GM19023 (cell line): ENCODE results near the gene MUC4.

Experiments used
- ATAC-seq: cut with Tn5 transposase; IDR thresholded peaks from one replicate; pipeline ENCODE4 v1.9.1; 2021; ENCODE audit warnings: mild to moderate bottlenecking, moderate library complexity; ENCODE audit not compliant: unreplicated experiment

Gene MUC4

DNA sequence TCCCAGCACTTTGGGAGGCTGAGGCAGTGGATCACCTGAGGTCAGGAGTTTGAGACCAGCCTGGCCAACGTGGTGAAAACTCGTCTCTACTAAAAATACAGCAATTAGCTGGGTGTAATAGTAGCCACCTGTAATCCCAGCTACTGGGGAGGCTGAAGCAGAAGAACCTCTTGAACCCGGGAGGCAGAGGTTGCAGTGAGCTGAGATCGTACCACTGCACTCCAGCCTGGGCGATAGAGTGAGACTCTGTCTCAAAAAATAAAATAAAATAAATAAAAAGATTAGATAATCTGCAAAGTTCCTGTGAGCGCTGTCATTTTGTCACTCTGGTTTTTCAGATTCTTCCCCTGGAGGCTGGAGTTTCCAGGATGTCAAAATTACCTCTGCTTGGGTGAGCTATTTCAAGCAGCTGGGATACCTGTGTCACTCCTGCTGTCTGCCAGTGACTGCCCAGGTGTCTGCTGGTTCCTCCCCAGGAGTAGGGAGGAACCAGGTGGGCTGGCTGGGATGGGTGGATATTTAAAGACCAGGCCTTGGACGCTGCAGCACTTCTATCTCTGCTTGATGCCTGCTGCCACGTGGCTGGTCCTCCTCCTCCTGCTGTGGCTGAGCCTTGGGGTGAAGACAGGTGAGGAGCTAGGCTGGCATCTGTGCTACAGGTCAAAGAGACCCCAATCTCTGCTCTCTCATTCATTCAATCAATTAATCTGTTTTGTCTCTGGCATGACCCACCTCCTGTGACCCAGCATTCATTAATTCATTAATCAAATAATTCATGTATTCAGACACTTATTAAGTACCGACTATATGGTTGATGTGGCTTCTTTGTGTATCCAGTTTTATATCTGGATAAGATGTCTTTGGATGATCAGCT lies 110.5 kb downstream of the MUC4 start:
- no peak for ATAC-seq

DNA sequence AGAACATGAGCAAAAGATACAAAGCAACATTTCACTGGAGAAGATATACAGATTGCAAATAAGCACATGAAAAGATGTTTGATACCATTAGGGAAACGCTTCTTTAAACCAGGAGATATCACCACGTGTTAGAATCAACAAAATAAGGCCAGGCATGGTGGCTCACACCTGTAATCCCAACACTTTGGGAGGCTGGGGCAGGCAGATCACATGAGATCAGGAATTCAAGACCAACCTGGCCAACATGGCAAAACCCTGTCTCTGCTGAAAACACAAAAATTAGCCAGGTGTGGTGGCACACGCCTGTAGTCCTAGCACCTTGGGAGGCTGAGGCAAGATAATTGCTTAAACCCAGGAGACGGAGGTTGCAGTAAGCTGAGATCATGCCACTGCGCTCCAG lies 111.4 kb downstream of the MUC4 start:
- no peak for ATAC-seq

DNA sequence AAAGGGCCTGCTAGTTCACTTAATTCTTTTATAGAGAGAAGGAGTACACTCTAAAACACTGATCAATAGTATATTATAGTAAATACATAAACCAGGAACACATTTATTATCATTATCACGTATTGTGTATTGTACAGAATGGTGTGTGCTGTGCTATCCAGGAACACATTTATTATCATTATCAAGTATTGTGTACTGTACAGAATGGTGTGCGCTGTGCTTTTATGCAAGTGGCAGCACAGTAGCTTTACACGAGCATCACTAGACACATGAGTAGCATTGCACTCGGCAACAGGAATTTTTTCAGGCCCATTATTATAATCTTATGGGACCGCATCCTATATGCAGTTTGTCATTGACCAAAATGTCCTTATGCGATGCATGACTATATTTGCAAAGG lies 111.9 kb downstream of the MUC4 start:
- ATAC-seq, result no peak

DNA sequence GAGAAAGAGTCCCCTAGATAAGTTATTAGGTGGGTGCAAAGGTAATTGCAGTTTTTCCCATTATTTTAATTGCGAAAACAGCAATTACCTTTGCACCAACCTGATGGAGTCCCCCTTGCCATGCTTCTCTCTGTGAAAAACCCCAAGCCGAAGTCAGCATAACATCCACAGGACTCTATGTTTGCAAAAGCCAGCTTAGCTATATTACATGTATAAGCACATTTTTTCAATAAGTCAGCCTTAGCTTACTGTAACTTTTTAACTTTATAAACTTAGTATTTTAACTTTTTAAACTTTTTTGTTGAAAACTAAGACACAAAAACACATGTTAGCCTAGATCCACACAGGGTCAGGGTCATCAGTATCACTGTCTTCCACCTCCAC lies 112.3 kb downstream of the MUC4 start:
- ATAC-seq, result no peak

DNA sequence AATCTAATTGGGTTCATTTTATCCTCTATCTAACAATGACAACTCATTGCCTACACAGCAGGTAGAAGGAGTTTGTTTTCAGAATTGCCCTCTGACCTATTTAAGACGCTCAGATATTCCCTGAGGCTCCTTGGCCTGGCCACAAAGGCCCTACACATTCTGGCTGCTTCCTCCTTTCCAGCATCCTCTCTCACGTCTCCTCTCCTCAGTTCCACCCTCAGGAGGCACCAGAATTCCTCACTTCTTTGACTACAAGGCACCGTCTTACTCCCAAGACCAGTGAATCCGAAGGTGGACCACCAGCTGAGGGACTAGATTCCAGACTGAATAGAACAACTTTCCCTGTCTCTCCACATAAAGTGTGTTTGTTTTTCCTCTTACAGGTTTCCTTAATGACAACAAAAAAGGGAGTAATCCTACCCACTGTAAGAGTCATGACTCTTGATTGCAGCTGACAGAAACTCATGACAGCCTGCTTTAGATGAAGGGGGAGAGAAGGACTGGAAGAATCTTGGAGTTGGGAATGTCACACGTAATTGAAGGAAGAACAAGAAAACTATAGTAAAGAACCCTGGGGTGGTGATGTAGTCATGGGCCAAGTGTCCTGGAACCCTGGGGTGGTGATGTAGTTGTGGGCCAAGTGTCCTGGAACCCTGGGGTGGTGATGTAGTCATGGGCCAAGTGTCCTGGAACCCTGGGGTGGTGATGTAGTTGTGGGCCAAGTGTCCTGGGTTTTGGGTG lies 112.9 kb downstream of the MUC4 start:
- no peak for ATAC-seq

DNA sequence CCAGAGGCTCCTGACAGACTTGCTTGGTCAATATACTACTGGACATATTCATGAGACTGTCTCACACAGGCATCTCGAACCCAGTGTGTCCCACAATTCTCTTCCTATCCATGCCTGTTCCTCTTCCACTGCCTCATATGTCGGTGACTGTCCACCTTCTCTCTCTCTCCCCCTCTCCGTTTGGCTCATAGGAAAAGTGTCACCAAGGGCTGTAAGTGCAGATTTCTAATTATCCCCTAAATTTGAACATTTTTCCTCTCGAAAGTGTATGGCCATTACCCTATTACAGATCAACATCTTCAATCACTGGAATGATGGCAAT lies 113.4 kb downstream of the MUC4 start:
- ATAC-seq, result no peak

DNA sequence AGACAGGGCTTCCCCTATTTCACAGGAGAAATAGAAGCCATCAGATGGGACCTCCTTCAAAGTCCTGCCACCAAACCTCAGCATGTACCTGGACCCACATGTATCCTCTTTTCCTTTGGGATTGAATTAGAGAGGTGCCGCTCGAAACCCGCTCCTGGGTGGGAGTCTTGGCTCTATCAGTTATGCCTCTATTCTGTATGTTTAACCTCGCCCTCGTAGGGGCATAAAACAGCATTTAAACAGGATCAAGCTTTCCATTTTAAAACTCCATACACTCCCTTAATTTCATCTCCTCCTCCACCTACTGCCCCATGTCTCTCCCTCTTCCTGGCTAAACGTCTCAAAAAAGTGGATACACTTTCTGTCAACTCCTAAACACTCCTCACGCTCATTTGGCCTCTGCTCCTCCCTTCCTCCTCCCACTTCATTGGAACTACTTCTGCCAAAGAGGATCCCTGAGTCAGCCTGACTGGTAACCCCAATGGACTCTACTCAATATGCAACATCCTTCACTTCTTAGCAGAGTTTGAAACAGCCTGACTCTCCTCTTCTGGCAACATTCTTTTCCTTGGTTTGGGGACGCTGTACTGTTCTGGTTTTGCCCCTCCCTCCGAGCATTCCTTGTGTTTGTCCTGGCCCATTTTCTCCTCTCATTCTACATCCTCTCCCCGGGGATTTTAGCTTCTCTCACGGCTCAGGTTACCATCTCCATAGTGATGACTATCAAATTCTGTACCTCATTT lies 114.0 kb downstream of the MUC4 start:
- no peak for ATAC-seq
